Measurements from ENCODE around the gene TM4SF5.
A peak's percentile ranks its signal among the peaks of the same experiment; 100 is the strongest.

Gene TM4SF5

DNA sequence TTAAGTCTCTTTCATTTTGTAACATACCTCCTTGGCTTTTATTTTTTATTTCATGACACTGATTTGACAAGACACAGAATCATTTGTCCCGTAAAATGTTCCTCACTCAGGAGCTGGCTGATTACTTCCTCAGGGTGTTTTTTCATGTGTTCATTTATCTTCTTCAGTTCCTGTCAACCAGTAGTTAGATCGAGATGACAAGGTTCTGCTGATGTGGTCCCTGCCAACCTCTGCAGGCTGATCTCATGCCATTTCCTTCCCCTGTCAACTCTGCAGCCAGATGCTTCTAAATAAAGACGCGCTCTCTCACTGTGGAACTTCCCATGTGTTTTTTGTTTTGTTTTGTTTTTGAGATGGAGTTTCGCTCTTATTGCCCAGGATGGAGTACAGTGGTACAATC lies 23.8 kb upstream of the TM4SF5 start:
- DNase-seq (ENCODE audit: low read depth): no peak

DNA sequence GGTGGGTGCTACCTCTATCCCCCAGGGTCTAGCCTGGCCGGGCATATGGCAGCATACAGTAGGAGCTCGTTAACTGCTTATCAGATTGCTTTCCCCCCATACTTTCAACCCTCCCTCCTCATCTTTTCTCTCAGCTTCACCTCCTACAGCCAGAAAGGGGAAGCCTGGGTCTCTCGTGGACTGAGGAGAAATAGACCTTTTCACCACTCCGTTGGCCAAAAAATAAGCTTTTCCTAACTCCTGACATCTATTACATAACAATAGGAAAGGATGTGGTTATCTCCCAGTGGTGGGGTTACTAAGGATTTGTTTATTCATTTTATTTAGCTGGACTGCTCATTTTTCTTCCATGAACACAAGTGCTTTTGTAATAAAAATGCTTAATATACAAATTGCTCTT lies 23.0 kb upstream of the TM4SF5 start:
- DNase-seq (ENCODE audit: low read depth): no peak

DNA sequence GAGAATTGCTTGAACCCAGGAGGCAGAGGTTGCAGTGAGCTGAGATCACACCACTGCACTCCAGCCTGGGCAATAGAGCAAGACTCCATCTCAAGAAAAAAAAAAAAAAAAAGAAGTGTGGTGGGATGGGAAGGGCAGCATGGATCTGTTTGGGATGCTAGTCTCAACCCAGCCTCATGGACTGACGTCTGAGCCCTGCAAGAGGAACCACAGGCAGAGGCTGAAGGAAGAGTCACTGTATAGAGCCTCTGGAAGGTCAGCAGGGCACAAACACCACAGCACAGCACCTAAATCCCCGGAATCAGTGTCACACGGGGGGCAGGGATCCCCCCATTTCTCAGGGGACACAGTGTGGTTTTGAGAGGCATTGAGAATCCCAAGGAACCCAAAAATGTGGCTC lies 21.1 kb upstream of the TM4SF5 start:
- no peak for DNase-seq (ENCODE audit: low read depth)

- DNase-seq (ENCODE audit: low read depth): peak; percentile 32
Measured at GRCh38 chr17:4751932-4752331, 19.8 kb upstream of the TM4SF5 start.

DNA sequence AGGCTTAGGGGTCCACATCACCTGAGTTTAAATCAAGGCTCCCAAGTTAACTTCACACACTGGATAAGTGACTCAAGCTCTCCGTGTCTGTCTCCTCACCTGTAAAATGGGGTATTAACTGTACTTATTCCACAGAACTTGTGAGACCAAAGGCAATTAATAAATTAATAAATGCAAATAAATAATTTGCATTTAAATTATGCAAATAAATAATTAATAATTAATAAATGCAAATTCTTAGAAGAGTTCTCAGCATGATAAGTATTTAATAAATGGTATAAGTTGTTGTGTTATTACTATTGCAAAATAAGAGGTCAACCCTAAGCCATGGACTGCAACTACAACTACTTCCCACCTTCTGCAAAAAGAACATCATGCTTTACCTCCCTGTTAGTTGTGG lies 18.3 kb upstream of the TM4SF5 start:
- no peak for DNase-seq (ENCODE audit: low read depth)

DNA sequence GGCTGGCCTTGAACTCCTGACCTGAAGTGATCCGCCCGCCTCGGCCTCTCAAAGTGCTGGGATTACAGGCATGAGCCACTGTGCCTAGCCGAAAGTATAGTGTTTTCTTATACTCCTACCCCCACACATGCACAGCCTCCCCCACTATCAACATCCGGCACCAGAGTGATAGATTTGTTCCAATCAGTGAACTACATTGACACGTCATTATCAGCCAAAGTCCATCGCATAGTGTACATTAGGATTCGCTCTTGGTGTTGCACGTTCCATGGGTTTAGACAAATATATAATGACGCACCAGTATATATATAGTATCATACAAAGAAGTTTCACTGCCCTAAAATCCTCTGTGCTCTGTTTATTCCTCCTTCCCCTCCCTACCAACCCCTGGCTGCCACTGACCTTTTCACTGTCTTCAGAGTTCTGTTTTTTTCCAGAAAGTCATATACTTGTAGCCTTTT lies 11.9 kb upstream of the TM4SF5 start:
- no peak for DNase-seq (ENCODE audit: low read depth)

DNA sequence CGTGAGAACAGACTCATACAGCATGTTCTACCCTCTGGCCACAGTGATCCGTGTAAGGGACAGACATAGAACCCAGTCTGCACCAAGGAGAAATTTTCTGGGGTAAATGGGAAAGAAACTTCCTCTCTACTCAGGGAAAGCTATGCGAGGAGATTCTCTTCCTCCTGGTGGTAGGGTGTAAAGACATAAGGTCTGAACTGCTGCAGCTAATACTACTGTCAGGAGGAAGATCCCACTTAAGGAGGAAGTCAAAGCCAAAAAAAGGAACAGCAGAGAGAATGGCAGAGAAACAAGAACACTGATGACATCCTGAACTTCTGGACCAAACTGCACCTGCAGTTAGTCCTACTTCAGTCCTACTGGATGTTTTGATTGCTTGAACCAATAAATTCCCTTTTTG lies 7.1 kb upstream of the TM4SF5 start:
- DNase-seq (ENCODE audit: low read depth): no peak

- DNase-seq (ENCODE audit: low read depth): no peak
Measured at GRCh38 chr17:4766201-4766600, 5.5 kb upstream of the TM4SF5 start.

DNA sequence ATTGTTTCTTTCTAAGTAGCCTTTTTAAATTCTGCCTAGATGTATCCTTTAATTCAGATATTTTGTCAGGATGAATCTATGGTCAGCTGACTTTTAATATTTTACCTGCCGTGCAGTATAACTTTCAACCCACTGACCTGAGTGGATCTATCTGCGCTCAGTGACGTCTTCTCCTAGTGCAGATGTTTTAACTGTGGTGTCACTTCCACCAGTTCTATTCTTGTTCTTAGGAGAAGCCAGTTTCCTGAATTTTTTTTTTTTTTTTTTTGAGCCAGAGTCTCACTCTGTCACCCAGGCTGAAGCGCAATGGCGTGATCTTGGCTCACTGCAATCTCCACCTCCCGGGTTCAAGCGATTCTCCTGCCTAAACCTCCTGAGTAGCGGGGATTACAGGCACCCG lies 5.0 kb upstream of the TM4SF5 start:
- DNase-seq (ENCODE audit: low read depth): no peak

DNA sequence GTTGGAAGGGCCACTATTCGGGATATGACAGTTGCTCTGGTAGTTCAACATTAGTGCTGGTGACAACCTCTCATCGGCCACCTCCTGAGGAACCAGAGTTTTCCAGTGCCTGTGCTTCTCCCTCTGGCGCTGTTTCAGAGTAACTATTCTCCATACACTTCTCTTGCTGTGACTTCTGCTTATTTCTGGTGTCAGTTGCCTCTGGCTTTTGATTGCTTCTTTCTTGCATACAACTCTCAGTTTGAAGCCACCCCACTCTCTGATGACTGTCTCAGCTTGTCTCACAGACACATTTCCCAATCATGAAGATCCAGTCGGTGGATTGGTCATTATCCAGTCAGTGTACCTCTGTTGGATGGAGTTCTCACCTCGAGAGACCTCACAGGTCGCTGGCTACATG lies 3.4 kb upstream of the TM4SF5 start:
- DNase-seq (ENCODE audit: low read depth): no peak

GRCh38 chr17:4769628-4770027 lies 2.1 kb upstream of the TM4SF5 start:
- peak; percentile 53 for DNase-seq (ENCODE audit: low read depth)

DNA sequence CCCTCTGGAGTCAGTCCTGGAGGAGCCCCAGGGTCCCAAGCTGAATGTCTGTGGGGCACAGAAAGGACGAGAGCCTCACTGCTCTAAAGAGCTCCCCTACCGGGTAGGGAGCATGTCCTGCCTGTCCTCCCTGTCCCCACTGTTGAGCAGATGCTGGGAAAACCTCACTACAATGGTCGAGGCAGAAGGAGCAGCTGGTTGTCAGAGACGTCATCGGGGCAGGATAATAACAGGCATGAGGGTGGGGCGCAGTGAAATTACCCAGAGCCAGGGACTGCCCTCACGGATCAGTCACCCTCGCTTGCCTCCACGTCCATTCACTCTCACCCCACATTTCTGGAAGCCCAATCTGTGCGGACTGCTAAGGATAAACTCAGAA lies 538 bp downstream of the TM4SF5 start:
- no peak for DNase-seq (ENCODE audit: low read depth)

DNA sequence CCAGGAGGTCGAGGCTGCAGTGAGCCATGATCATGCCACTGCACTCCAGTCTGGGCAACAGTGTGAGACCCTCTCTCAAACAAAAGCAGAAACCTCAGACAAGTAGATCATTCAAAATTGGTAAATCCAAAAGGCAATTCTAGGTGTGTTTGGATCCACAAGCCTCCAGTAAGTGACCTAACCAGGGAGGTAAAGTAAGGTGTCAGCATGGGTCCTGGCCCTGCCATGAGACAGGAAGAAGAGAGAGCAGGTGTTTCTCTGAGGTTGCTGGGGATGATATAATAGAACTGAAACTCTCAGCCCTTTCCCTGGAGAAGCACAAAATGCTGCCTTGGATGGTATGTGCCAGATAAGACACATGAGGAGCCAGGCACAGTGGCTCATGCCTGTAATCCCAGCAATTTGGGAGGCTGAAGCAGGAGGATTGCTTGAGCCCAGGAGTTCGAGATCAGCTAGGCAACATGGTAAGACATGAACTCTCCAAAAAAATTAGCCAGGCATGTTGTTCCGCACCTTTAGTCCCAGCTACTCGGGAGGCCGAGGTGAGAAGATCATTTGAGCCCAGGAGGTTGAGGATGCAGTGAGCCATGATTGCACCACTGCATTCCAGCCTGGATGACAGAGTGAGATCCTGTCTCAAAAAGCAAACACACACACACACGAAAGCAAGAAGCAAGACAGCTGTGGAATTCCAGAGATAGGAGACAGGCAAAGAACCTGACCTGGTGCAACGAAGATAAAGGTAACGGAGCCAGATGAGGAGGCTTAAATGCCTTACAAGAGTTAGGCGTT lies 6.5 kb downstream of the TM4SF5 start:
- peak; percentile 25 for DNase-seq (ENCODE audit: low read depth)

GRCh38 chr17:4780325-4780955 lies 8.8 kb downstream of the TM4SF5 start:
- DNase-seq (ENCODE audit: low read depth): no peak

DNA sequence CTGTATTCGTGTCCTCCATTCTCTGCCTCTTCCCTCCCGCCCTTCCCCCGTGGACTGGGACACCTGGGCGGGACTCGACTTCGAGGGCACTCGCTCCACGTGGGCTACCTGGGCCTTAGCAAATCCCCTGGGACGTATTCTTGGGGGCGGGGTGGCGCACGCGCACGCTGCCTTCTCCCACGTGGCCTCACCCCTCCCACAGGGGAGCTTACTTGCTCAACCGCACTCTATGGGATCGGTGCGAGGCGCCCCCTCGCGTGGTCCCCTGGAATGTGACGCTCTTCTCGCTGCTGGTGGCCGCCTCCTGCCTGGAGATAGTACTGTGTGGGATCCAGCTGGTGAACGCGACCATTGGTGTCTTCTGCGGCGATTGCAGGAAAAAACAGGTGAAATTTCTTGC lies 11.0 kb downstream of the TM4SF5 start:
- DNase-seq (ENCODE audit: low read depth): no peak

DNA sequence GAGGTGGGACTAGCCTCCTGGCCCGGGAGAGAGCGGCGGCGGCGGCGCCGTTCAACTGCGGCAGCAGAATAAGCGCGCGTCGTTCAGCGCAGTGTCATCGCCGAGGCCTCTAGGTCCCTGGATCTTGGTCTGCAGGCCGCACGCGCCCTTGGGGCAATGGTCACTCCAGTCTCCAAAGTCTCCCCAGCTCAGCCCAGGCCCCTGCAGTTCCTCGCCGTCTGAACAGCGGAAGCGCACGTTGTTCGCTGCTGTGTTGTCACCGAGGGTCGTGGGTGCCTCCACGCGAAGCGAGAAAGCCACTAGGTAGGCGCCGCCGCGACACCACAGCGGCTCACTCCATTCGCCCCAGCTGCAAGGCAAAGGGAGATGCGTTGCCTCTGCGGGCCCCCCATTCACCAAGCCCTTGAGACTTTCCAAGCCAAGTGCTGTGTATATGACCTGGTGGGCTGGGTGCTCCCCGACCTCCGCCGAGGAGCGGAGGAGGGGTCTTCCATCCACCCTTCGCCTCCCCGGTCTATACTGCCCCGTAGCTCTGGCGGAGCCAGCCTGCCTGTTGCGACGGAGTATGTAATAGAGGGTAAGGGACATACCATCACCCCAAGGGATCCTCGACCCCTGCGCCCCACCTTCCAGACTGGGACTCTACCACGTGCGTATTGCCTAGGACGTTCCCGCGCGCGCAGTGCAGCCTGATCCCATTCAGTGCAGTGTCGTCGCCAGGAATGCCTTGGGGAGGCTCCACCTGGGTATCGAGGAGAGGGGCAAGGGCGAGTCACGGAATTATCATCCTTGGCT lies 13.8 kb downstream of the TM4SF5 start:
- peak; percentile 21 for DNase-seq (ENCODE audit: low read depth)

DNA sequence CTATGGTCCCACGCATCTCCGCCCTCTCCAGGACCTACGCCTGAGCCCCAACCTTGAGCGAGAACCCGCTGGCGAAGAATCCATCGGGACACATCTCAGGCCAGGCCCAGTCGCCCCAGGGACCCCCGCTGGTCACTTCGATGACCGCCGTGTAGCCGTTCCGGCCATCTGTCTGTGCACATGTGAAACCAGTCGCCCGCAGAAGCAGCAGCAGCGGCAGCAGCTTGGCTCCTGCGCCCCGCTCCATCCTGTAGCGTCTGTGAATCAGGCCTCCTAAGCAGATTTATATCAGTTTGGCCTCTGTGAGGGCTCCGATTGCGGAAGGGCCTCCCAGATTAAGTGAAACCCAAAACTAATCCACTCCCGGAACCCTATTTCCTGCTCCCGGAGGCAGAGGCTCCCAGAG lies 14.4 kb downstream of the TM4SF5 start, which contains the start of gene VMO1:
Gene VMO1, minus strand, starts transcription at position 259 of the 406 bp plus-strand sequence. Its CDS starts 12 bp downstream, at position 247.
- DNase-seq (ENCODE audit: low read depth): peak; percentile 38

GRCh38 chr17:4786516-4786915 lies 14.8 kb downstream of the TM4SF5 start:
- no peak for DNase-seq (ENCODE audit: low read depth)

GRCh38 chr17:4788159-4788806 lies 16.6 kb downstream of the TM4SF5 start:
- no peak for DNase-seq (ENCODE audit: low read depth)

- peak; percentile 10 for DNase-seq (ENCODE audit: low read depth)
Measured at GRCh38 chr17:4788807-4789700, 17.4 kb downstream of the TM4SF5 start, which contains the start of gene GLTPD2. Gene GLTPD2, plus strand, starts transcription at chr17:4788964. Its CDS starts 48 bp downstream, at chr17:4789012.

- DNase-seq (ENCODE audit: low read depth): no peak
Measured at GRCh38 chr17:4789701-4789950, 17.9 kb downstream of the TM4SF5 start.
